ENCODE data around the gene ZEB1. TPM values are rescaled to one million over a fixed set of nuclear protein-coding genes. Genes with fewer than 3 reads are reported as not detected.
A peak's percentile ranks its signal among the peaks of the same experiment; 100 is the strongest.

Gene ZEB1
- total and polyA plus RNA-seq, 2 of the 8 experiments (the other 6 are each of a cell fraction or from before 2014, with no cell fraction given): 0.08 to 0.15 TPM

DNA sequence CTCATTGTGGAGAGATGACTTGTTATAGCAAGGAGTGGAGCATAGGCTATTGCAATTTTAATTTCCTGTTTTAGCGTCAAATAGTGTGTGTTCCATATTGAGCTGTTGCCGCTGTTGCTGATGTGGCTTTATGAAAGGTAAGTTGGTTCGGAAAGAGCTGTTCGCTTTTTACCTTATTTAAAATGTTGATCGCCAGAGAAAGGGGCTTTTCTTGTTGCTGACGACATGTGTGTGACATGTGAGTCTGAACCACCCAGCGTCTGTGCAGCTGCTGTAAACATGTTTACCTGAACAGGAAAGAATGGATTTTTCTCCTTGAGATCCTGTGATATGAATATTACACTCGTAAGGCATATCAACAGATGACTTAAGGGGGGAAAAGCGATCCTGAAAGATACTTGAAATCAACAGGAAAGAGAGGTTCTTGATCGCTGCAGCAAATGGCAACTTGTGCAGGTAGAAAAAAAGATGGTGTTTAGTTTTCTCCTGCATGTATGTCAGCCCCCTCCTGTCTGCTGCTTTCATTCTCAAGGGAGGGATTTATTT is 2.5 kb downstream of the ZEB1 start (continued):
- TF ChIP-seq, protein P1, sequence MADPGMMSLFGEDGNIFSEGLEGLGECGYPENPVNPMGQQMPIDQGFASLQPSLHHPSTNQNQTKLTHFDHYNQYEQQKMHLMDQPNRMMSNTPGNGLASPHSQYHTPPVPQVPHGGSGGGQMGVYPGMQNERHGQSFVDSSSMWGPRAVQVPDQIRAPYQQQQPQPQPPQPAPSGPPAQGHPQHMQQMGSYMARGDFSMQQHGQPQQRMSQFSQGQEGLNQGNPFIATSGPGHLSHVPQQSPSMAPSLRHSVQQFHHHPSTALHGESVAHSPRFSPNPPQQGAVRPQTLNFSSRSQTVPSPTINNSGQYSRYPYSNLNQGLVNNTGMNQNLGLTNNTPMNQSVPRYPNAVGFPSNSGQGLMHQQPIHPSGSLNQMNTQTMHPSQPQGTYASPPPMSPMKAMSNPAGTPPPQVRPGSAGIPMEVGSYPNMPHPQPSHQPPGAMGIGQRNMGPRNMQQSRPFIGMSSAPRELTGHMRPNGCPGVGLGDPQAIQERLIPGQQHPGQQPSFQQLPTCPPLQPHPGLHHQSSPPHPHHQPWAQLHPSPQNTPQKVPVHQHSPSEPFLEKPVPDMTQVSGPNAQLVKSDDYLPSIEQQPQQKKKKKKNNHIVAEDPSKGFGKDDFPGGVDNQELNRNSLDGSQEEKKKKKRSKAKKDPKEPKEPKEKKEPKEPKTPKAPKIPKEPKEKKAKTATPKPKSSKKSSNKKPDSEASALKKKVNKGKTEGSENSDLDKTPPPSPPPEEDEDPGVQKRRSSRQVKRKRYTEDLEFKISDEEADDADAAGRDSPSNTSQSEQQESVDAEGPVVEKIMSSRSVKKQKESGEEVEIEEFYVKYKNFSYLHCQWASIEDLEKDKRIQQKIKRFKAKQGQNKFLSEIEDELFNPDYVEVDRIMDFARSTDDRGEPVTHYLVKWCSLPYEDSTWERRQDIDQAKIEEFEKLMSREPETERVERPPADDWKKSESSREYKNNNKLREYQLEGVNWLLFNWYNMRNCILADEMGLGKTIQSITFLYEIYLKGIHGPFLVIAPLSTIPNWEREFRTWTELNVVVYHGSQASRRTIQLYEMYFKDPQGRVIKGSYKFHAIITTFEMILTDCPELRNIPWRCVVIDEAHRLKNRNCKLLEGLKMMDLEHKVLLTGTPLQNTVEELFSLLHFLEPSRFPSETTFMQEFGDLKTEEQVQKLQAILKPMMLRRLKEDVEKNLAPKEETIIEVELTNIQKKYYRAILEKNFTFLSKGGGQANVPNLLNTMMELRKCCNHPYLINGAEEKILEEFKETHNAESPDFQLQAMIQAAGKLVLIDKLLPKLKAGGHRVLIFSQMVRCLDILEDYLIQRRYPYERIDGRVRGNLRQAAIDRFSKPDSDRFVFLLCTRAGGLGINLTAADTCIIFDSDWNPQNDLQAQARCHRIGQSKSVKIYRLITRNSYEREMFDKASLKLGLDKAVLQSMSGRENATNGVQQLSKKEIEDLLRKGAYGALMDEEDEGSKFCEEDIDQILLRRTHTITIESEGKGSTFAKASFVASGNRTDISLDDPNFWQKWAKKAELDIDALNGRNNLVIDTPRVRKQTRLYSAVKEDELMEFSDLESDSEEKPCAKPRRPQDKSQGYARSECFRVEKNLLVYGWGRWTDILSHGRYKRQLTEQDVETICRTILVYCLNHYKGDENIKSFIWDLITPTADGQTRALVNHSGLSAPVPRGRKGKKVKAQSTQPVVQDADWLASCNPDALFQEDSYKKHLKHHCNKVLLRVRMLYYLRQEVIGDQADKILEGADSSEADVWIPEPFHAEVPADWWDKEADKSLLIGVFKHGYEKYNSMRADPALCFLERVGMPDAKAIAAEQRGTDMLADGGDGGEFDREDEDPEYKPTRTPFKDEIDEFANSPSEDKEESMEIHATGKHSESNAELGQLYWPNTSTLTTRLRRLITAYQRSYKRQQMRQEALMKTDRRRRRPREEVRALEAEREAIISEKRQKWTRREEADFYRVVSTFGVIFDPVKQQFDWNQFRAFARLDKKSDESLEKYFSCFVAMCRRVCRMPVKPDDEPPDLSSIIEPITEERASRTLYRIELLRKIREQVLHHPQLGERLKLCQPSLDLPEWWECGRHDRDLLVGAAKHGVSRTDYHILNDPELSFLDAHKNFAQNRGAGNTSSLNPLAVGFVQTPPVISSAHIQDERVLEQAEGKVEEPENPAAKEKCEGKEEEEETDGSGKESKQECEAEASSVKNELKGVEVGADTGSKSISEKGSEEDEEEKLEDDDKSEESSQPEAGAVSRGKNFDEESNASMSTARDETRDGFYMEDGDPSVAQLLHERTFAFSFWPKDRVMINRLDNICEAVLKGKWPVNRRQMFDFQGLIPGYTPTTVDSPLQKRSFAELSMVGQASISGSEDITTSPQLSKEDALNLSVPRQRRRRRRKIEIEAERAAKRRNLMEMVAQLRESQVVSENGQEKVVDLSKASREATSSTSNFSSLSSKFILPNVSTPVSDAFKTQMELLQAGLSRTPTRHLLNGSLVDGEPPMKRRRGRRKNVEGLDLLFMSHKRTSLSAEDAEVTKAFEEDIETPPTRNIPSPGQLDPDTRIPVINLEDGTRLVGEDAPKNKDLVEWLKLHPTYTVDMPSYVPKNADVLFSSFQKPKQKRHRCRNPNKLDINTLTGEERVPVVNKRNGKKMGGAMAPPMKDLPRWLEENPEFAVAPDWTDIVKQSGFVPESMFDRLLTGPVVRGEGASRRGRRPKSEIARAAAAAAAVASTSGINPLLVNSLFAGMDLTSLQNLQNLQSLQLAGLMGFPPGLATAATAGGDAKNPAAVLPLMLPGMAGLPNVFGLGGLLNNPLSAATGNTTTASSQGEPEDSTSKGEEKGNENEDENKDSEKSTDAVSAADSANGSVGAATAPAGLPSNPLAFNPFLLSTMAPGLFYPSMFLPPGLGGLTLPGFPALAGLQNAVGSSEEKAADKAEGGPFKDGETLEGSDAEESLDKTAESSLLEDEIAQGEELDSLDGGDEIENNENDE (IDR thresholded peaks at IDR 0.05; ENCODE audit: insufficient replicate concordance, low read length): no peak
- no peak for TF ChIP-seq ASH2L (IDR thresholded peaks at IDR 0.05; ENCODE audit: low read length)
- TF ChIP-seq FOSL1 (IDR thresholded peaks at IDR 0.05; ENCODE audit: insufficient read depth, low read depth, low read length): no peak
- 0 out of 2 replicates have a peak, but pooled peaks have one; percentile 31 for TF ChIP-seq CBX8 (IDR thresholded peaks at IDR 0.05; ENCODE audit: borderline replicate concordance, low read depth, low read length)
